Measurements from ENCODE around the gene GRIK4.

GRCh38 chr11:120925944-120926343 is 414.4 kb downstream of the GRIK4 start:
- TF ChIP-seq CTCF (conservative IDR thresholded peaks at IDR 0.05) (no peak), EZH2 (IDR thresholded peaks at IDR 0.05; ENCODE audit: low read depth) (no peak)
